Transverse colon (tissue), 4 donors: Measurements from ENCODE around the gene SCT.

Experiments used
- CTCF ChIP-seq, 5 experiments: fragments of 200-600 bp in 3 of 5; fragments of 450-650 bp in 2 of 5; sonication (generic) in 3 of 5; IDR thresholded peaks; 1 replicate in 2 of 5; 2 replicates in 3 of 5; pipeline ENCODE4 v1.5.1; 2016 to 2017; ENCODE audit warnings: antibody characterized with exemption in 5 of 5, inconsistent platforms in 3 of 5, mild to moderate bottlenecking in 2 of 5, moderate library complexity in 1 of 5
- POLR2A ChIP-seq: fragments of 450-650 bp; IDR thresholded peaks from one replicate; pipeline ENCODE4 v1.6.1; 2016; ENCODE audit warnings: antibody characterized with exemption, mild to moderate bottlenecking, moderate library complexity
- POLR2AphosphoS5 ChIP-seq, 3 donors: sonication (generic); formaldehyde crosslinking; IDR thresholded peaks; one replicate each; pipeline ENCODE4 v1.6.1; 2016; ENCODE audit warnings: antibody characterized with exemption in 3 of 3

- no peak for TF ChIP-seq CTCF (IDR thresholded peaks at IDR 0.05)
- no peak for TF ChIP-seq POLR2AphosphoS5 (IDR thresholded peaks at IDR 0.05)
- TF ChIP-seq POLR2A: no peak
These were observed 31.6 kb downstream of the SCT start for GRCh38 chr11:595400-595799.
